Measurements from ENCODE around the gene FMO2.

DNA sequence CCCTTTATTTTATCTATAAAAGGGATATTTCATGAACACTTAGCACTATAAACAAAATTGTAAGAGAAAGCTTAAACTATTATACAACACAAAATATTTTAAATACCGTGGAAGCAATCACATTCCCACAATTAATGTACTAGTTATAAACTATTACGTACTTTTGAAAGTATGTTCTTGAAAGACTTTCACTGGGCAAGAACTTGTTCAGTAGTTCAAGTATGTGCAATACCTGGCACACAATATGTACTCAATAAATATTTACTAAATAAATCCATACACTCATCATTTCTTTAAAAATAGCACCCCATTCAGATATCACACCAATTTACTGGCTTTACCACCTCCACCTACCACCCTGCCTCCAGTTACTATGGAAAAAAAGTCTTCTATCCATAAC is 12.6 kb upstream of the FMO2 start:
- TF ChIP-seq, protein P1, sequence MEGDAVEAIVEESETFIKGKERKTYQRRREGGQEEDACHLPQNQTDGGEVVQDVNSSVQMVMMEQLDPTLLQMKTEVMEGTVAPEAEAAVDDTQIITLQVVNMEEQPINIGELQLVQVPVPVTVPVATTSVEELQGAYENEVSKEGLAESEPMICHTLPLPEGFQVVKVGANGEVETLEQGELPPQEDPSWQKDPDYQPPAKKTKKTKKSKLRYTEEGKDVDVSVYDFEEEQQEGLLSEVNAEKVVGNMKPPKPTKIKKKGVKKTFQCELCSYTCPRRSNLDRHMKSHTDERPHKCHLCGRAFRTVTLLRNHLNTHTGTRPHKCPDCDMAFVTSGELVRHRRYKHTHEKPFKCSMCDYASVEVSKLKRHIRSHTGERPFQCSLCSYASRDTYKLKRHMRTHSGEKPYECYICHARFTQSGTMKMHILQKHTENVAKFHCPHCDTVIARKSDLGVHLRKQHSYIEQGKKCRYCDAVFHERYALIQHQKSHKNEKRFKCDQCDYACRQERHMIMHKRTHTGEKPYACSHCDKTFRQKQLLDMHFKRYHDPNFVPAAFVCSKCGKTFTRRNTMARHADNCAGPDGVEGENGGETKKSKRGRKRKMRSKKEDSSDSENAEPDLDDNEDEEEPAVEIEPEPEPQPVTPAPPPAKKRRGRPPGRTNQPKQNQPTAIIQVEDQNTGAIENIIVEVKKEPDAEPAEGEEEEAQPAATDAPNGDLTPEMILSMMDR (IDR thresholded peaks at IDR 0.05) = no peak
- TF ChIP-seq POLR2A (IDR thresholded peaks at IDR 0.05) = no peak
